ENCODE data around the gene LAMA4.

GRCh38 chr6:112139052-112139451, 115.3 kb downstream of the LAMA4 start:
- no peak for TF ChIP-seq CTCF (IDR thresholded peaks at IDR 0.05)
- no peak for TF ChIP-seq ZFX (IDR thresholded peaks at IDR 0.05; ENCODE audit: borderline replicate concordance)
